Natural killer cell (primary cell): Measurements from ENCODE around the gene PEAK3. TPM values are rescaled to one million over a fixed set of nuclear protein-coding genes. Genes with fewer than 3 reads are reported as not detected.

Experiments used
- ATAC-seq, 3 donors: fragments of 150-1000 bp in 2 of 3; fragments of 200-7000 bp in 1 of 3; cut with Tn5 transposase; 1 replicate in 1 of 3; 2 replicates in 2 of 3; pipeline ENCODE4 v1.10.0; 2021; ENCODE audit warnings: mild to moderate bottlenecking in 2 of 3, moderate library complexity in 2 of 3
- DNase-seq, 2 donors: peaks; one replicate each; pipeline versions ENCODE4 v3.0.0 to v3.0.0-alpha.2; 2013 to 2021; ENCODE audit warnings: mixed read lengths in 1 of 2
- H3K27ac ChIP-seq: one replicate; pipeline ENCODE4 v1.5.1; 2013; ENCODE audit warnings: mild to moderate bottlenecking, low read length
- H3K27me3 ChIP-seq: one replicate; pipeline ENCODE4 v1.6.1; 2013; ENCODE audit warnings: low read length; ENCODE audit not compliant: control insufficient read depth, insufficient read depth
- H3K36me3 ChIP-seq: one replicate; pipeline ENCODE4 v1.6.1; 2013; ENCODE audit warnings: low read length; ENCODE audit not compliant: control insufficient read depth, insufficient read depth
- H3K4me1 ChIP-seq: one replicate; pipeline ENCODE4 v1.6.1; 2013; ENCODE audit warnings: low read length; ENCODE audit not compliant: control insufficient read depth, insufficient read depth
- H3K4me3 ChIP-seq: one replicate; pipeline ENCODE4 v1.5.1; 2013; ENCODE audit warnings: low read length
- H3K9me3 ChIP-seq: one replicate; pipeline ENCODE4 v1.6.1; 2013; ENCODE audit warnings: low read length; ENCODE audit not compliant: control insufficient read depth, insufficient read depth
- H3K27ac Mint-ChIP-seq, 2 donors: one replicate each; pipeline ENCODE4 v1.8.0; 2022; ENCODE audit warnings: mild to moderate bottlenecking in 2 of 2, mixed read lengths in 2 of 2, moderate library complexity in 1 of 2
- H3K27me3 Mint-ChIP-seq, 2 donors: one replicate each; pipeline ENCODE4 v1.8.0; 2022; ENCODE audit warnings: low read depth in 2 of 2, mixed read lengths in 2 of 2
- H3K36me3 Mint-ChIP-seq: one replicate; pipeline ENCODE4 v1.8.0; 2022; ENCODE audit warnings: mixed read lengths
- H3K4me1 Mint-ChIP-seq, 2 donors: one replicate each; pipeline ENCODE4 v1.8.0; 2022; ENCODE audit warnings: mixed read lengths in 2 of 2
- H3K4me3 Mint-ChIP-seq: one replicate; pipeline ENCODE4 v1.8.0; 2022; ENCODE audit warnings: mild to moderate bottlenecking, moderate library complexity, mixed read lengths
- H3K9me3 Mint-ChIP-seq, 2 donors: one replicate each; pipeline ENCODE4 v1.8.0; 2022; ENCODE audit warnings: mixed read lengths in 2 of 2
- WGBS: methylation state at CpG from one replicate; pipeline ENCODE4 v1.1.7; 2013; ENCODE audit warnings: missing lambda C conversion rate; ENCODE audit not compliant: insufficient coverage; 5-methylcytosine and 5-hydroxymethylcytosine counted together
- intact Hi-C: fragments of 100-400 bp; cut with micrococcal nuclease; formaldehyde crosslinking; loops from one replicate; pipeline ENCODE4 v1.14.2; 2022
- total RNA-seq, 4 donors: library from RNA; stranded (reverse); fragments of 120-200 nt in 1 of 4; gene quantifications; one replicate each; pipeline versions ENCODE4 v1.2.3 to v1.2.4, GENCODE V29; 2013 to 2022
- TF ChIP-seq, protein P1 (sequence below): fragments of 200-600 bp; IDR thresholded peaks from one replicate; pipeline ENCODE4 v1.8.0; 2022; ENCODE audit warnings: antibody characterized with exemption

The PEAK3 gene
- total RNA-seq, 3 donors from 2014 or later (not counting 1 experiment from before 2014, with no cell fraction given), result 5.7 to 9.5 (median 8.4) TPM

DNA sequence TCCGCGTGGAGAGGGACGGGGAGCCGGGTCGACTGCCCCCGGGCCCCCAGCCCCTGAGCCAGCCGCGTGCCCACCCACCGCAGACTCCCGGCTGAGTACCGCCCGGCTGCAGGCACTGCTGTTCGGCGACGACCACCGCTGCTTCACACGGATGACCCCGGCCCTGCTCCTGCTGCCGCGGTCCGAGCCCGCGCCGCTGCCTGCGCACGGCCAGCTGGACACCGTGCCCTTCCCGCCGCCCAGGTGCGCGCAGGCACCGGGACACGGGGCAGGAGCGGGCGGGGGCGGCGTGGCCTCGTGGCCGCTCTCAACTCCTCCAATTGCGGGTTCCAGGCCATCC lies 31.2 kb downstream of the PEAK3 start:
- Histone ChIP-seq H3K36me3 (peaks cover 22% of the 10 kb centered on the region), H3K9me3 (no peaks in the 10 kb centered on the region), H3K27ac (no peak overlapping the region), H3K4me3 (no peak overlapping the region), H3K4me1 (peaks cover 31% of the 10 kb centered on the region), H3K27me3 (peaks cover 31% of the 10 kb centered on the region)
- no peak for DNase-seq
- Mint-ChIP-seq H3K9me3 (no peaks in the 10 kb centered on the region), H3K4me3 (no peak overlapping the region), H3K27me3 (peaks cover 0 to 18% of the 10 kb centered on the region in 2 donors), H3K36me3 (no peaks in the 10 kb centered on the region), H3K27ac (no peak overlapping the region), H3K4me1 (peaks cover 0 to 17% of the 10 kb centered on the region in 2 donors)
- intact Hi-C loops, result no loop called here
- 18% methylated on average over 40 of the region's 40 CpGs for WGBS
- TF ChIP-seq, protein P1, sequence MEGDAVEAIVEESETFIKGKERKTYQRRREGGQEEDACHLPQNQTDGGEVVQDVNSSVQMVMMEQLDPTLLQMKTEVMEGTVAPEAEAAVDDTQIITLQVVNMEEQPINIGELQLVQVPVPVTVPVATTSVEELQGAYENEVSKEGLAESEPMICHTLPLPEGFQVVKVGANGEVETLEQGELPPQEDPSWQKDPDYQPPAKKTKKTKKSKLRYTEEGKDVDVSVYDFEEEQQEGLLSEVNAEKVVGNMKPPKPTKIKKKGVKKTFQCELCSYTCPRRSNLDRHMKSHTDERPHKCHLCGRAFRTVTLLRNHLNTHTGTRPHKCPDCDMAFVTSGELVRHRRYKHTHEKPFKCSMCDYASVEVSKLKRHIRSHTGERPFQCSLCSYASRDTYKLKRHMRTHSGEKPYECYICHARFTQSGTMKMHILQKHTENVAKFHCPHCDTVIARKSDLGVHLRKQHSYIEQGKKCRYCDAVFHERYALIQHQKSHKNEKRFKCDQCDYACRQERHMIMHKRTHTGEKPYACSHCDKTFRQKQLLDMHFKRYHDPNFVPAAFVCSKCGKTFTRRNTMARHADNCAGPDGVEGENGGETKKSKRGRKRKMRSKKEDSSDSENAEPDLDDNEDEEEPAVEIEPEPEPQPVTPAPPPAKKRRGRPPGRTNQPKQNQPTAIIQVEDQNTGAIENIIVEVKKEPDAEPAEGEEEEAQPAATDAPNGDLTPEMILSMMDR, result no peak
- no peak for ATAC-seq

DNA sequence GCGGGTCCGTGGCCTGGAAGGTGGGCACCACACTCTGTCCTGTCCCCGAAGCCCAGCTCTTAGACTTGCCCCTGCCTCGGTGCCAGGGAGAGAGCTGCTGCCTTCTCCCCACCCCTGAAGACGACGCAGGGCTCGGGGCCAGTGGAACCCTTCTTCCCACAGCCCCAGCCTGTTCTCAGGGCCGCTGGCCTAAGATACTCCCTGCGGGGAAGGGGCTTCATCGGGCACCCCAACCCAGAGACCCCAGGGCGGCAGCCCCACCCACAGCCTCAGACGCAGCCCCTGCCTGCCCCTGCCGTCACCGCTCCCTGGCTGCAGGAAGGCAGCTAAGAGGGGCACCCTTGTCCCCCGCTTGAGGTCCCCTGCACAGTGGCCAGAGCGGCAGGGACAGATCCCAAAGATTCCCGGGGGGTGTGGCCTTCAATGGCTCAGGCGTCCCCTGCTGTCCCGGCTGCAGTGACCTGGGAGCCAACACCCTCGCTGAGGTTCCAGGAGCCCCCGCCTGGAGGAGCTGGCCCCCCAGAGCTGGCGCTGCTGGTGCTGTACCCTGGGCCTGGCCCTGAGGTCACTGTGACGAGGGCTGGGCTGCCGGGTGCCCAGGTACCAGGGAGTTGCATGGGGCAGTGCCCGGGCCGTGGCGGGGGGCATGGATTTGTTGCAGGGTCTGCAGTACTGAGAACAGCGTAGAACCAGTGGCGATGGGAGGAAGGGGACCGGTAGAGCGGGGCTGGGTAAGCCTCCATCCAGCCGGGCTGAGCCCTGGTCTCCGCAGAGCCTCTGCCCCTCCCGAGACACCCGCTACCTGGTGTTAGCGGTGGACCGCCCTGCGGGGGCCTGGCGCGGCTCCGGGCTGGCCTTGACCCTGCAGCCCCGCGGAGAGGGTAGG lies 31.9 kb downstream of the PEAK3 start:
- Histone ChIP-seq H3K9me3 (no peaks in the 10 kb centered on the region), H3K27me3 (peaks cover 31% of the 10 kb centered on the region), H3K36me3 (peaks cover 28% of the 10 kb centered on the region), H3K27ac (no peak overlapping the region), H3K4me1 (peaks cover 31% of the 10 kb centered on the region), H3K4me3 (no peak overlapping the region)
- Mint-ChIP-seq H3K27ac (no peak overlapping the region), H3K4me3 (no peak overlapping the region), H3K9me3 (no peaks in the 10 kb centered on the region), H3K4me1 (peaks cover 0 to 17% of the 10 kb centered on the region in 2 donors), H3K36me3 (no peaks in the 10 kb centered on the region), H3K27me3 (peaks cover 0 to 18% of the 10 kb centered on the region in 2 donors)
- ATAC-seq, result no peak
- 41% methylated on average over 43 of the region's 43 CpGs for WGBS
- no peak for DNase-seq
- TF ChIP-seq, protein P1, result no peak
- intact Hi-C loops, result no loop called here

DNA sequence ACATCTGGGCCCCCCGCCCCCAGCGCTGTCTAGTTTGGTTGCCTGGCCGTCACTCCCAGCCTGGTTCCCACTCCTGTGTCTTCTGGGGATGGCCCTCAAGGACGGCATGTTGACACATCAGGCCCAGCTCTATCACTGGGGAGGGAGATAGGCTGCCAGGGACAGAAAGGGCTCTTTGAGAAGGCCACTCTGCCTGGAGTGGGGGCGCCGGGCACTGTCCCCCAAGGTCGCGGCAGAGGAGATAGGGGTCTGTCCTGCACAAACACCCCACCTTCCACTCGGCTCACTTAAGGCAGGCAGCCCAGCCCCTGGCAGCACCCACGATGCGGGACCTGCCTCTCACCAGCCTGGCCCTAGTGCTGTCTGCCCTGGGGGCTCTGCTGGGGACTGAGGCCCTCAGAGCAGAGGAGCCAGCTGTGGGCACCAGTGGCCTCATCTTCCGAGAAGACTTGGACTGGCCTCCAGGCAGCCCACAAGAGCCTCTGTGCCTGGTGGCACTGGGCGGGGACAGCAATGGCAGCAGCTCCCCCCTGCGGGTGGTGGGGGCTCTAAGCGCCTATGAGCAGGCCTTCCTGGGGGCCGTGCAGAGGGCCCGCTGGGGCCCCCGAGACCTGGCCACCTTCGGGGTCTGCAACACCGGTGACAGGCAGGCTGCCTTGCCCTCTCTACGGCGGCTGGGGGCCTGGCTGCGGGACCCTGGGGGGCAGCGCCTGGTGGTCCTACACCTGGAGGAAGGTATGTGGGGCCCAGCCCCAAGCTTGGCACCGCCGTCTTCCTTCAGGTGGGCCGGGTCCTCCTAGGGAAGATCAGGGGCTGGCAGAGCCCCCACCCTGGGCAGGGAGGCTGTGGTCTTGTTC lies 32.7 kb downstream of the PEAK3 start, which contains the start of gene AMH:
TSS of gene AMH (plus strand) at position 314 of the 857 bp plus-strand sequence. CDS start at position 324, 10 bp downstream.
- TF ChIP-seq, protein P1, result no peak
- no peaks in the 10 kb centered on the region for H3K36me3 Mint-ChIP-seq
- no peaks in the 10 kb centered on the region for H3K9me3 ChIP-seq
- ATAC-seq (no peak), DNase-seq (no peak)
- no peaks in the 10 kb centered on the region for H3K9me3 Mint-ChIP-seq
- no peak within 1 kb of the TSS for H3K4me3 Mint-ChIP-seq
- H3K4me3 ChIP-seq, result no peak within 1 kb of the TSS
- no peak within 1 kb of the TSS for H3K27ac ChIP-seq
- peaks cover 31% of the 10 kb centered on the region for H3K27me3 ChIP-seq
- H3K4me1 ChIP-seq, result peaks cover 31% of the 10 kb centered on the region
- H3K27me3 Mint-ChIP-seq, result peaks cover 0 to 16% of the 10 kb centered on the region in 2 donors
- no peak within 1 kb of the TSS for H3K27ac Mint-ChIP-seq
- WGBS, result 87% methylated on average over 27 of the region's 27 CpGs
- H3K4me1 Mint-ChIP-seq, result peaks cover 0 to 17% of the 10 kb centered on the region in 2 donors
- intact Hi-C loops, result no loop called here
- H3K36me3 ChIP-seq, result peaks cover 37% of the 10 kb centered on the region
